Type B pancreatic cell (in vitro differentiated cells): Measurements from ENCODE around the gene PBXIP1. TPM values are rescaled to one million over a fixed set of nuclear protein-coding genes. Genes with fewer than 3 reads are reported as not detected.

Experiments used
- DNase-seq: peaks from one replicate; pipeline ENCODE4 v3.0.0; 2021; ENCODE audit warnings: mixed read lengths; ENCODE audit not compliant: unreplicated experiment; ENCODE audit errors: extremely low spot score
- H3K27ac Mint-ChIP-seq: 2 replicates; pipeline ENCODE4 v1.8.0; 2021; ENCODE audit warnings: mild to moderate bottlenecking, mixed read lengths
- H3K27me3 Mint-ChIP-seq: 2 replicates; pipeline ENCODE4 v1.8.0; 2021; ENCODE audit warnings: mixed read lengths
- H3K36me3 Mint-ChIP-seq: 2 replicates; pipeline ENCODE4 v1.8.0; 2021; ENCODE audit warnings: mixed read lengths
- H3K4me1 Mint-ChIP-seq: one replicate; pipeline ENCODE4 v1.8.0; 2021; ENCODE audit warnings: mixed read lengths; ENCODE audit not compliant: unreplicated experiment
- H3K4me3 Mint-ChIP-seq: 2 replicates; pipeline ENCODE4 v1.8.0; 2021; ENCODE audit warnings: mild to moderate bottlenecking, mixed read lengths
- H3K9me3 Mint-ChIP-seq: 2 replicates; pipeline ENCODE4 v1.8.0; 2021; ENCODE audit warnings: mixed read lengths
- microRNA-seq: library from miRNA; unstranded; fragments of <30 nt; microRNA quantifications from one replicate; pipeline ENCODE4, GENCODE V29; 2020
- total RNA-seq: library from RNA; stranded (reverse); gene quantifications from 2 replicates; pipeline ENCODE4 v1.2.1, GENCODE V29; 2021; ENCODE audit warnings: low replicate concordance
- TF ChIP-seq, protein P1 (sequence below): fragments of 200-600 bp; sonication (generic); conservative IDR thresholded peaks from 2 replicates; pipeline ENCODE4 v1.5.0; 2021; ENCODE audit warnings: antibody characterized with exemption, mild to moderate bottlenecking

Gene PBXIP1
- total RNA-seq, 1 donor from 2014 or later: 57.3 TPM

GRCh38 chr1:154901591-154901990 is 54.3 kb downstream of the PBXIP1 start:
- Mint-ChIP-seq H3K4me1 (no peaks in the 10 kb centered on the region), H3K4me3 (no peak overlapping the region), H3K27ac (no peak overlapping the region), H3K27me3 (peaks cover 4% of the 10 kb centered on the region), H3K9me3 (no peaks in the 10 kb centered on the region), H3K36me3 (no peaks in the 10 kb centered on the region)
- no peak for DNase-seq
- TF ChIP-seq, protein P1, sequence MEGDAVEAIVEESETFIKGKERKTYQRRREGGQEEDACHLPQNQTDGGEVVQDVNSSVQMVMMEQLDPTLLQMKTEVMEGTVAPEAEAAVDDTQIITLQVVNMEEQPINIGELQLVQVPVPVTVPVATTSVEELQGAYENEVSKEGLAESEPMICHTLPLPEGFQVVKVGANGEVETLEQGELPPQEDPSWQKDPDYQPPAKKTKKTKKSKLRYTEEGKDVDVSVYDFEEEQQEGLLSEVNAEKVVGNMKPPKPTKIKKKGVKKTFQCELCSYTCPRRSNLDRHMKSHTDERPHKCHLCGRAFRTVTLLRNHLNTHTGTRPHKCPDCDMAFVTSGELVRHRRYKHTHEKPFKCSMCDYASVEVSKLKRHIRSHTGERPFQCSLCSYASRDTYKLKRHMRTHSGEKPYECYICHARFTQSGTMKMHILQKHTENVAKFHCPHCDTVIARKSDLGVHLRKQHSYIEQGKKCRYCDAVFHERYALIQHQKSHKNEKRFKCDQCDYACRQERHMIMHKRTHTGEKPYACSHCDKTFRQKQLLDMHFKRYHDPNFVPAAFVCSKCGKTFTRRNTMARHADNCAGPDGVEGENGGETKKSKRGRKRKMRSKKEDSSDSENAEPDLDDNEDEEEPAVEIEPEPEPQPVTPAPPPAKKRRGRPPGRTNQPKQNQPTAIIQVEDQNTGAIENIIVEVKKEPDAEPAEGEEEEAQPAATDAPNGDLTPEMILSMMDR: no peak

DNA sequence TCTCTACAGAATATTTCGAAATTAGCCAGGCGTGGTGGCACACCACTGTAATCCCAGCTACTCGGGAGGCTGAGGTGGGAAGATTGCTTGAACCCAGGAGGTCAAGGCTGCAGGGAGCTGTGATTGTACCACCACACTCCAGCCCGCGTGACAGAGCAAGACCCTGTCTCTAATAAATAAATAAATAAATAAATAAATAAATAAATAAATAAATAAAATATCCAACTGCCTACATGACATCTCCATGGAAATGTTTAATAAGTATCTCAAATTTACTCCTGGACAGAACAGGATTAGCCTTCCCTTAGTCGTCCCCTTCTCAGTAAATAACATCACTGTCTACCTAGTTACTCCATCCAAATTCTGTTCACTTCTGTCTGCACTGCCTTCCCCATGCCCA is 56.9 kb downstream of the PBXIP1 start:
- Mint-ChIP-seq H3K27ac (no peak overlapping the region), H3K9me3 (no peaks in the 10 kb centered on the region), H3K4me3 (no peak overlapping the region), H3K4me1 (peaks cover 9% of the 10 kb centered on the region), H3K36me3 (no peaks in the 10 kb centered on the region), H3K27me3 (peaks cover 7% of the 10 kb centered on the region)
- DNase-seq: no peak
- TF ChIP-seq, protein P1: no peak

- Mint-ChIP-seq H3K36me3 (no peaks in the 10 kb centered on the region), H3K27me3 (peaks cover 7% of the 10 kb centered on the region), H3K4me3 (no peak overlapping the region), H3K9me3 (no peaks in the 10 kb centered on the region), H3K27ac (no peak overlapping the region), H3K4me1 (peaks cover 9% of the 10 kb centered on the region)
- TF ChIP-seq, protein P1: no peak
- no peak for DNase-seq
Measured at GRCh38 chr1:154896771-154897286, 59.1 kb downstream of the PBXIP1 start.

- Mint-ChIP-seq H3K27ac (peak overlapping the region; percentile 29), H3K36me3 (no peaks in the 10 kb centered on the region), H3K9me3 (no peaks in the 10 kb centered on the region)
Measured at GRCh38 chr1:154895798-154896197, 60.1 kb downstream of the PBXIP1 start.

More at GRCh38 chr1:154895798-154896197, 60.1 kb downstream of the PBXIP1 start:
- TF ChIP-seq, protein P1: no peak
- peaks cover 9% of the 10 kb centered on the region for H3K4me1 Mint-ChIP-seq
- H3K4me3 Mint-ChIP-seq: peak overlapping the region; percentile 31
- DNase-seq: no peak
- H3K27me3 Mint-ChIP-seq: peaks cover 7% of the 10 kb centered on the region

Small RNA genes lying within 50 kb of the gene (microRNA-seq; reads per million reads assigned to microRNA genes)
- gene MIR4258: not detected

Other genes with a start within 250 kb of the PBXIP1 start
- 0.45 and 3.8 TPM in 2 replicates for gene KCNN3, start 85.8 kb downstream of the PBXIP1 start, total RNA-seq
- 30.3 and 46.2 TPM in 2 replicates for gene PMVK, start 19.4 kb downstream of the PBXIP1 start, total RNA-seq
- 48.1 and 49.0 TPM in 2 replicates for gene PYGO2, start 5.7 kb upstream of the PBXIP1 start, total RNA-seq
- 65.3 and 87.8 TPM in 2 replicates for gene SHC1, start 14.6 kb upstream of the PBXIP1 start, total RNA-seq
- 58.8 and 119 TPM in 2 replicates for gene CKS1B, start 18.6 kb upstream of the PBXIP1 start, total RNA-seq
- gene FLAD1, start 27.2 kb upstream of the PBXIP1 start, total RNA-seq: 51.4 and 59.0 TPM in 2 replicates
- 0.52 and 1.1 TPM in 2 replicates for gene LENEP, start 37.5 kb upstream of the PBXIP1 start, total RNA-seq
- gene ZBTB7B, start 46.7 kb upstream of the PBXIP1 start, total RNA-seq: 38.1 and 75.9 TPM in 2 replicates
- 1.6 and 2.4 TPM in 2 replicates for gene DCST2, start 77.7 kb upstream of the PBXIP1 start, total RNA-seq
- gene DCST1, start 77.7 kb upstream of the PBXIP1 start, total RNA-seq: not detected in 2 replicates
- gene ADAM15, start 95.2 kb upstream of the PBXIP1 start, total RNA-seq: 61.9 and 69.0 TPM in 2 replicates
- 21.2 and 22.1 TPM in 2 replicates for gene EFNA4, start 107.6 kb upstream of the PBXIP1 start, total RNA-seq
- 3.4 and 4.7 TPM in 2 replicates for gene EFNA3, start 122.7 kb upstream of the PBXIP1 start, total RNA-seq
- gene EFNA1, start 171.8 kb upstream of the PBXIP1 start, total RNA-seq: 26.1 and 69.9 TPM in 2 replicates
- gene SLC50A1, start 179.8 kb upstream of the PBXIP1 start, total RNA-seq: 27.8 and 43.0 TPM in 2 replicates
- gene DPM3, start 184.4 kb upstream of the PBXIP1 start, total RNA-seq: 73.9 and 75.3 TPM in 2 replicates
- 173 and 179 TPM in 2 replicates for gene KRTCAP2, start 217.2 kb upstream of the PBXIP1 start, total RNA-seq
- 2.0 and 8.1 TPM in 2 replicates for gene TRIM46, start 217.8 kb upstream of the PBXIP1 start, total RNA-seq